WTC11 (cell line): ENCODE measurements around the gene NUDT3.

Experiments
- ATF1 ChIP-seq: sonication (generic); formaldehyde crosslinking; IDR thresholded peaks from 2 replicates; pipeline ENCODE4 v1.8.1; 2023; ENCODE audit warnings: mild to moderate bottlenecking, moderate library complexity, missing genetic modification reagents
- JUN ChIP-seq: sonication (generic); formaldehyde crosslinking; IDR thresholded peaks from 2 replicates; pipeline ENCODE4 v1.8.0; 2023; ENCODE audit warnings: mild to moderate bottlenecking, missing genetic modification reagents
- SMAD4 ChIP-seq: sonication (generic); formaldehyde crosslinking; IDR thresholded peaks from 2 replicates; pipeline ENCODE4 v1.8.0; 2022; ENCODE audit warnings: mild to moderate bottlenecking, missing genetic modification reagents
- SP1 ChIP-seq: sonication (generic); formaldehyde crosslinking; conservative IDR thresholded peaks from 2 replicates; pipeline ENCODE4 v1.8.1; 2022; ENCODE audit warnings: missing genetic modification reagents
- ZNF232 ChIP-seq: sonication (generic); formaldehyde crosslinking; IDR thresholded peaks from 2 replicates; pipeline ENCODE4 v1.8.0; 2022; ENCODE audit warnings: mild to moderate bottlenecking, missing genetic modification reagents
- ZNF425 ChIP-seq: fragments of 250-450 bp; sonication (Bioruptor Pico); conservative IDR thresholded peaks from 2 replicates; pipeline ENCODE4 v1.9.0; 2021; ENCODE audit warnings: mild to moderate bottlenecking
- TF ChIP-seq, protein P1 (sequence below): fragments of 200-600 bp; IDR thresholded peaks from 2 replicates; pipeline ENCODE4 v1.8.0; 2022; ENCODE audit warnings: antibody characterized with exemption
- TF ChIP-seq, protein P2 (sequence below): sonication (generic); formaldehyde crosslinking; IDR thresholded peaks from 2 replicates; pipeline ENCODE4 v1.8.0; 2022; ENCODE audit warnings: mild to moderate bottlenecking, missing genetic modification reagents
- TF ChIP-seq, protein P3 (sequence below): sonication (generic); formaldehyde crosslinking; IDR thresholded peaks from 2 replicates; pipeline ENCODE4 v1.8.1; 2023; ENCODE audit warnings: mild to moderate bottlenecking, missing genetic modification reagents, borderline replicate concordance
- TF ChIP-seq, protein P4 (sequence below): sonication (generic); formaldehyde crosslinking; IDR thresholded peaks from 2 replicates; pipeline ENCODE4 v1.8.1; 2023; ENCODE audit warnings: mild to moderate bottlenecking, moderate library complexity, missing genetic modification reagents

DNA sequence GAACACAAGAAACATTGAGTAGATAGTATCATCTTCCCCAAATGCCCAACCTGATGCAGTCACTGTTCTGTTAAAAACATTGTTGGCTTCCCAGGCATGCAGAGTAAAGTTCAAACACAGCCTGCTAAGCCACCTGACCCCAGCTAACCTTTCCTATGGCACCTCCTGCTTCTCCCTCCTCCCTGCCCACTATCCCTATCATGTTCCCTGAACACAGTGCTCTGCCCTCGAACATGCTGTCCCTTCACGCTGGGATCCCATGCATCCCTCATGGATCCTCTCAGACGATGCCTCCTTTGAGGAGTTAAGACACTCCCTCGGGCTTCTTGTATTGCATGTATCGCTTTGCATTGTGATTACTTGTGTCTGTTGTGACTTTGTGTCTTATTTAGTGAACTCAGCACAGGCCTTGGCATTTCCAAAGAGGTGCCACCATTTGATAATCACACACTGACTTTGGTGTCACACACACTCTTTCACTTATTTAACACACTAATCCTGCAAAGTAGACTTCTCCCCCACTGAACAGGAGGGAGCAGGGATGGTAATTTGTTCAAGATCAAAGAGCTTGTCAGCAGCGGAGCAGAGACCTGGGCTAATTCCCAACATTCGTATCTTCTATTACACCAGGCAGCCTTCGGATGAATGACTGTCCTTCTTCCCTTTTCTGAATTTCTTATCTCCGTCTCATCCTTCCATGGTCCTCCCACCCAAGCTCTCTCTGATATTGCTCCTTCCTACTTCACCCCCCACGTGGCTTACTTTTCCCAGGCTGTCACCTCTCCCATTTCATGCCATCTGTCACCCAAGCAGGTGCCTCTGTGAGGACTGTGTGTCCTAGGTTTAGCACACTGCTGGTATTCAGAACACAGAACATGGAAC is 115.3 kb downstream of the NUDT3 start:
- TF ChIP-seq, protein P1, sequence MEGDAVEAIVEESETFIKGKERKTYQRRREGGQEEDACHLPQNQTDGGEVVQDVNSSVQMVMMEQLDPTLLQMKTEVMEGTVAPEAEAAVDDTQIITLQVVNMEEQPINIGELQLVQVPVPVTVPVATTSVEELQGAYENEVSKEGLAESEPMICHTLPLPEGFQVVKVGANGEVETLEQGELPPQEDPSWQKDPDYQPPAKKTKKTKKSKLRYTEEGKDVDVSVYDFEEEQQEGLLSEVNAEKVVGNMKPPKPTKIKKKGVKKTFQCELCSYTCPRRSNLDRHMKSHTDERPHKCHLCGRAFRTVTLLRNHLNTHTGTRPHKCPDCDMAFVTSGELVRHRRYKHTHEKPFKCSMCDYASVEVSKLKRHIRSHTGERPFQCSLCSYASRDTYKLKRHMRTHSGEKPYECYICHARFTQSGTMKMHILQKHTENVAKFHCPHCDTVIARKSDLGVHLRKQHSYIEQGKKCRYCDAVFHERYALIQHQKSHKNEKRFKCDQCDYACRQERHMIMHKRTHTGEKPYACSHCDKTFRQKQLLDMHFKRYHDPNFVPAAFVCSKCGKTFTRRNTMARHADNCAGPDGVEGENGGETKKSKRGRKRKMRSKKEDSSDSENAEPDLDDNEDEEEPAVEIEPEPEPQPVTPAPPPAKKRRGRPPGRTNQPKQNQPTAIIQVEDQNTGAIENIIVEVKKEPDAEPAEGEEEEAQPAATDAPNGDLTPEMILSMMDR = no peak
- no peak for TF ChIP-seq ZNF232 (CRISPR knock-in tag)
- TF ChIP-seq ATF1 (CRISPR knock-in tag) = no peak
- TF ChIP-seq, protein P2, sequence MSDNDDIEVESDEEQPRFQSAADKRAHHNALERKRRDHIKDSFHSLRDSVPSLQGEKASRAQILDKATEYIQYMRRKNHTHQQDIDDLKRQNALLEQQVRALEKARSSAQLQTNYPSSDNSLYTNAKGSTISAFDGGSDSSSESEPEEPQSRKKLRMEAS (CRISPR knock-in tag) = no peak
- TF ChIP-seq, protein P3, sequence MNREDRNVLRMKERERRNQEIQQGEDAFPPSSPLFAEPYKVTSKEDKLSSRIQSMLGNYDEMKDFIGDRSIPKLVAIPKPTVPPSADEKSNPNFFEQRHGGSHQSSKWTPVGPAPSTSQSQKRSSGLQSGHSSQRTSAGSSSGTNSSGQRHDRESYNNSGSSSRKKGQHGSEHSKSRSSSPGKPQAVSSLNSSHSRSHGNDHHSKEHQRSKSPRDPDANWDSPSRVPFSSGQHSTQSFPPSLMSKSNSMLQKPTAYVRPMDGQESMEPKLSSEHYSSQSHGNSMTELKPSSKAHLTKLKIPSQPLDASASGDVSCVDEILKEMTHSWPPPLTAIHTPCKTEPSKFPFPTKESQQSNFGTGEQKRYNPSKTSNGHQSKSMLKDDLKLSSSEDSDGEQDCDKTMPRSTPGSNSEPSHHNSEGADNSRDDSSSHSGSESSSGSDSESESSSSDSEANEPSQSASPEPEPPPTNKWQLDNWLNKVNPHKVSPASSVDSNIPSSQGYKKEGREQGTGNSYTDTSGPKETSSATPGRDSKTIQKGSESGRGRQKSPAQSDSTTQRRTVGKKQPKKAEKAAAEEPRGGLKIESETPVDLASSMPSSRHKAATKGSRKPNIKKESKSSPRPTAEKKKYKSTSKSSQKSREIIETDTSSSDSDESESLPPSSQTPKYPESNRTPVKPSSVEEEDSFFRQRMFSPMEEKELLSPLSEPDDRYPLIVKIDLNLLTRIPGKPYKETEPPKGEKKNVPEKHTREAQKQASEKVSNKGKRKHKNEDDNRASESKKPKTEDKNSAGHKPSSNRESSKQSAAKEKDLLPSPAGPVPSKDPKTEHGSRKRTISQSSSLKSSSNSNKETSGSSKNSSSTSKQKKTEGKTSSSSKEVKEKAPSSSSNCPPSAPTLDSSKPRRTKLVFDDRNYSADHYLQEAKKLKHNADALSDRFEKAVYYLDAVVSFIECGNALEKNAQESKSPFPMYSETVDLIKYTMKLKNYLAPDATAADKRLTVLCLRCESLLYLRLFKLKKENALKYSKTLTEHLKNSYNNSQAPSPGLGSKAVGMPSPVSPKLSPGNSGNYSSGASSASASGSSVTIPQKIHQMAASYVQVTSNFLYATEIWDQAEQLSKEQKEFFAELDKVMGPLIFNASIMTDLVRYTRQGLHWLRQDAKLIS (CRISPR knock-in tag) = no peak
- no peak for TF ChIP-seq JUN (CRISPR knock-in tag)
- TF ChIP-seq ZNF425 = no peak
- TF ChIP-seq SMAD4 (CRISPR knock-in tag) = no peak
- no peak for TF ChIP-seq SP1
- TF ChIP-seq, protein P4, sequence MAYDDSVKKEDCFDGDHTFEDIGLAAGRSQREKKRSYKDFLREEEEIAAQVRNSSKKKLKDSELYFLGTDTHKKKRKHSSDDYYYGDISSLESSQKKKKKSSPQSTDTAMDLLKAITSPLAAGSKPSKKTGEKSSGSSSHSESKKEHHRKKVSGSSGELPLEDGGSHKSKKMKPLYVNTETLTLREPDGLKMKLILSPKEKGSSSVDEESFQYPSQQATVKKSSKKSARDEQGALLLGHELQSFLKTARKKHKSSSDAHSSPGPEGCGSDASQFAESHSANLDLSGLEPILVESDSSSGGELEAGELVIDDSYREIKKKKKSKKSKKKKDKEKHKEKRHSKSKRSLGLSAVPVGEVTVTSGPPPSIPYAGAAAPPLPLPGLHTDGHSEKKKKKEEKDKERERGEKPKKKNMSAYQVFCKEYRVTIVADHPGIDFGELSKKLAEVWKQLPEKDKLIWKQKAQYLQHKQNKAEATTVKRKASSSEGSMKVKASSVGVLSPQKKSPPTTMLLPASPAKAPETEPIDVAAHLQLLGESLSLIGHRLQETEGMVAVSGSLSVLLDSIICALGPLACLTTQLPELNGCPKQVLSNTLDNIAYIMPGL (CRISPR knock-in tag) = no peak
